WTC11 (cell line): Measurements from ENCODE around the gene NKAIN2.

Experiments used
- NFYB ChIP-seq: sonication (generic); formaldehyde crosslinking; conservative IDR thresholded peaks from 2 replicates; pipeline ENCODE4 v1.8.0; 2022; ENCODE audit warnings: low read depth, missing genetic modification reagents
- TF ChIP-seq, protein P1 (sequence below): fragments of 200-600 bp; IDR thresholded peaks from 2 replicates; pipeline ENCODE4 v1.8.0; 2022; ENCODE audit warnings: antibody characterized with exemption
- TF ChIP-seq, protein P2 (sequence below): sonication (generic); formaldehyde crosslinking; IDR thresholded peaks from 2 replicates; pipeline ENCODE4 v1.8.1; 2023; ENCODE audit warnings: mild to moderate bottlenecking, moderate library complexity, missing genetic modification reagents
- TF ChIP-seq, protein P3 (sequence below): sonication (generic); formaldehyde crosslinking; IDR thresholded peaks from 2 replicates; pipeline ENCODE4 v1.8.1; 2022; ENCODE audit warnings: mild to moderate bottlenecking, moderate library complexity, missing genetic modification reagents

DNA sequence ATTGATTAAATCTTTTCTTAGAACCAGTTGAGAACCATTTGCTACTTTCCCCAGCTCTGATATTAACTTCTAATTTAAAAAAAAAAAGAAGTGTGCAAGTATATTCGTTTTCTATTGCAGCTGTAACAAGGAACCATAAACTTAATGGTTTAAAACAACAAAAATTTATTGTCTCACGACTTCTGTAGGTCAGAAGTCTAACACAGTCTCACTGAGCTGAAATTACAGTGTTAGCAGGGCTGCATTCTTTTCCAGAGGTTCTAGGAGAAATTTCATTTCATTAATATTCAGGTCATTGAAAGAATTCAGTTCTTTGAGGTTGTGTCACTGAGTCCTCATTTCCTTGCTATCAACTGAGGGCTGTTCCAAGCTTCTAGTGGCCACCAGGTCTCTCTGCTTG lies 945.1 kb downstream of the NKAIN2 start:
- TF ChIP-seq, protein P1, sequence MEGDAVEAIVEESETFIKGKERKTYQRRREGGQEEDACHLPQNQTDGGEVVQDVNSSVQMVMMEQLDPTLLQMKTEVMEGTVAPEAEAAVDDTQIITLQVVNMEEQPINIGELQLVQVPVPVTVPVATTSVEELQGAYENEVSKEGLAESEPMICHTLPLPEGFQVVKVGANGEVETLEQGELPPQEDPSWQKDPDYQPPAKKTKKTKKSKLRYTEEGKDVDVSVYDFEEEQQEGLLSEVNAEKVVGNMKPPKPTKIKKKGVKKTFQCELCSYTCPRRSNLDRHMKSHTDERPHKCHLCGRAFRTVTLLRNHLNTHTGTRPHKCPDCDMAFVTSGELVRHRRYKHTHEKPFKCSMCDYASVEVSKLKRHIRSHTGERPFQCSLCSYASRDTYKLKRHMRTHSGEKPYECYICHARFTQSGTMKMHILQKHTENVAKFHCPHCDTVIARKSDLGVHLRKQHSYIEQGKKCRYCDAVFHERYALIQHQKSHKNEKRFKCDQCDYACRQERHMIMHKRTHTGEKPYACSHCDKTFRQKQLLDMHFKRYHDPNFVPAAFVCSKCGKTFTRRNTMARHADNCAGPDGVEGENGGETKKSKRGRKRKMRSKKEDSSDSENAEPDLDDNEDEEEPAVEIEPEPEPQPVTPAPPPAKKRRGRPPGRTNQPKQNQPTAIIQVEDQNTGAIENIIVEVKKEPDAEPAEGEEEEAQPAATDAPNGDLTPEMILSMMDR = no peak
- TF ChIP-seq NFYB (CRISPR knock-in tag) = no peak
- TF ChIP-seq, protein P2, sequence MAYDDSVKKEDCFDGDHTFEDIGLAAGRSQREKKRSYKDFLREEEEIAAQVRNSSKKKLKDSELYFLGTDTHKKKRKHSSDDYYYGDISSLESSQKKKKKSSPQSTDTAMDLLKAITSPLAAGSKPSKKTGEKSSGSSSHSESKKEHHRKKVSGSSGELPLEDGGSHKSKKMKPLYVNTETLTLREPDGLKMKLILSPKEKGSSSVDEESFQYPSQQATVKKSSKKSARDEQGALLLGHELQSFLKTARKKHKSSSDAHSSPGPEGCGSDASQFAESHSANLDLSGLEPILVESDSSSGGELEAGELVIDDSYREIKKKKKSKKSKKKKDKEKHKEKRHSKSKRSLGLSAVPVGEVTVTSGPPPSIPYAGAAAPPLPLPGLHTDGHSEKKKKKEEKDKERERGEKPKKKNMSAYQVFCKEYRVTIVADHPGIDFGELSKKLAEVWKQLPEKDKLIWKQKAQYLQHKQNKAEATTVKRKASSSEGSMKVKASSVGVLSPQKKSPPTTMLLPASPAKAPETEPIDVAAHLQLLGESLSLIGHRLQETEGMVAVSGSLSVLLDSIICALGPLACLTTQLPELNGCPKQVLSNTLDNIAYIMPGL = no peak
- TF ChIP-seq, protein P3, sequence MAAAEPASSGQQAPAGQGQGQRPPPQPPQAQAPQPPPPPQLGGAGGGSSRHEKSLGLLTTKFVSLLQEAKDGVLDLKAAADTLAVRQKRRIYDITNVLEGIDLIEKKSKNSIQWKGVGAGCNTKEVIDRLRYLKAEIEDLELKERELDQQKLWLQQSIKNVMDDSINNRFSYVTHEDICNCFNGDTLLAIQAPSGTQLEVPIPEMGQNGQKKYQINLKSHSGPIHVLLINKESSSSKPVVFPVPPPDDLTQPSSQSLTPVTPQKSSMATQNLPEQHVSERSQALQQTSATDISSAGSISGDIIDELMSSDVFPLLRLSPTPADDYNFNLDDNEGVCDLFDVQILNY (CRISPR knock-in tag) = no peak
